ENCODE data around the gene PHEX. TPM values are rescaled to one million over a fixed set of nuclear protein-coding genes. Genes with fewer than 3 reads are reported as not detected.

PHEX gene
- polyA plus RNA-seq, 1 donor (not counting 4 experiments of a cell fraction or from before 2014, with no cell fraction given), result 0.80 TPM

DNA sequence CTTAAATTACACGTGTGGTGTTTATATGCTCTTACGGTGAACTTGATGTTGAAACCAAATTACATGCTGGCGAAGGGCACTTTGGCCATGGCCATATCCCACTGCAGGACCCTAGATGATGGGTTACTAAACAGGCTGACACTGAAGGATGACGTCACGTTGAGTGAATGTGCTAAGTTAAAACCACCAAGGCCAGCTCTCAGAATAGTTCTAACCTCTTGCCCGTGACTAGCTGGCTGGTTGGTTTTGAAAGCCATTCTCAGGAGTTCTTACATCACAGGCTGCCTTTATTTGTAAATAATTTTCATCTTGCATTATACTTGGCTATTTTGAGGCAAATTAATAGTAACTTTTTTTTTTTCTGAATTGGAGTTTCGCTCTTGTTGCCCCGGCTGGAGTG is 41.3 kb upstream of the PHEX start:
- Histone ChIP-seq H3K79me2 (ENCODE audit: control insufficient read depth, insufficient read depth, low read length) (no peaks in the 10 kb centered on the region), H3K4me2 (ENCODE audit: control insufficient read depth, extremely low read depth, insufficient read depth, low read depth, low read length) (no peak overlapping the region), H2AFZ (ENCODE audit: control insufficient read depth, low read length) (no peak overlapping the region), H3K9me1 (ENCODE audit: control insufficient read depth, extremely low read depth, insufficient read depth, low read length) (no peaks in the 10 kb centered on the region), H3K9ac (ENCODE audit: control insufficient read depth, extremely low read depth, insufficient read depth, low read length) (no peak overlapping the region), H3K27me3 (ENCODE audit: control insufficient read depth, extremely low read depth, insufficient read depth, low read length) (no peaks in the 10 kb centered on the region), H3K4me1 (ENCODE audit: control insufficient read depth, extremely low read depth, insufficient read depth, low read length) (no peaks in the 10 kb centered on the region), H3K9me3 (ENCODE audit: control insufficient read depth, low read depth, low read length) (no peaks in the 10 kb centered on the region), H3K36me3 (ENCODE audit: control insufficient read depth in 2 of 2, extremely low read depth in 1 of 2, insufficient read depth in 2 of 2, low read length in 2 of 2) (peaks cover 0 to 5% of the 10 kb centered on the region in 2 experiments), H3K4me3 (ENCODE audit: control insufficient read depth in 2 of 3, extremely low read depth in 1 of 3, insufficient read depth in 2 of 3, low read depth in 1 of 3, low read length in 3 of 3) (no peak overlapping the region), H4K20me1 (ENCODE audit: control insufficient read depth, extremely low read depth, insufficient read depth, low read length) (no peaks in the 10 kb centered on the region), H3K27ac (ENCODE audit: control insufficient read depth, insufficient read depth, low read length) (no peak overlapping the region)
- no peak for TF ChIP-seq EZH2 (IDR thresholded peaks at IDR 0.05; ENCODE audit: low read length)
- TF ChIP-seq, protein P1, sequence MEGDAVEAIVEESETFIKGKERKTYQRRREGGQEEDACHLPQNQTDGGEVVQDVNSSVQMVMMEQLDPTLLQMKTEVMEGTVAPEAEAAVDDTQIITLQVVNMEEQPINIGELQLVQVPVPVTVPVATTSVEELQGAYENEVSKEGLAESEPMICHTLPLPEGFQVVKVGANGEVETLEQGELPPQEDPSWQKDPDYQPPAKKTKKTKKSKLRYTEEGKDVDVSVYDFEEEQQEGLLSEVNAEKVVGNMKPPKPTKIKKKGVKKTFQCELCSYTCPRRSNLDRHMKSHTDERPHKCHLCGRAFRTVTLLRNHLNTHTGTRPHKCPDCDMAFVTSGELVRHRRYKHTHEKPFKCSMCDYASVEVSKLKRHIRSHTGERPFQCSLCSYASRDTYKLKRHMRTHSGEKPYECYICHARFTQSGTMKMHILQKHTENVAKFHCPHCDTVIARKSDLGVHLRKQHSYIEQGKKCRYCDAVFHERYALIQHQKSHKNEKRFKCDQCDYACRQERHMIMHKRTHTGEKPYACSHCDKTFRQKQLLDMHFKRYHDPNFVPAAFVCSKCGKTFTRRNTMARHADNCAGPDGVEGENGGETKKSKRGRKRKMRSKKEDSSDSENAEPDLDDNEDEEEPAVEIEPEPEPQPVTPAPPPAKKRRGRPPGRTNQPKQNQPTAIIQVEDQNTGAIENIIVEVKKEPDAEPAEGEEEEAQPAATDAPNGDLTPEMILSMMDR (optimal IDR thresholded peaks at IDR 0.05 in 1 of 3, IDR thresholded peaks at IDR 0.05 in 1 of 3, conservative IDR thresholded peaks at IDR 0.05 in 1 of 3; ENCODE audit: extremely low read depth in 1 of 3, insufficient read depth in 2 of 3, low read length in 3 of 3), result no peak
- dilution Hi-C loops (cut with MboI; ENCODE audit: extremely low pct_ligation_motif_present, low sequenced_read_pairs), result no loop called here
- DNase-seq (ENCODE audit: low read depth, low spot score) (no peak), FAIRE-seq (no peak)

DNA sequence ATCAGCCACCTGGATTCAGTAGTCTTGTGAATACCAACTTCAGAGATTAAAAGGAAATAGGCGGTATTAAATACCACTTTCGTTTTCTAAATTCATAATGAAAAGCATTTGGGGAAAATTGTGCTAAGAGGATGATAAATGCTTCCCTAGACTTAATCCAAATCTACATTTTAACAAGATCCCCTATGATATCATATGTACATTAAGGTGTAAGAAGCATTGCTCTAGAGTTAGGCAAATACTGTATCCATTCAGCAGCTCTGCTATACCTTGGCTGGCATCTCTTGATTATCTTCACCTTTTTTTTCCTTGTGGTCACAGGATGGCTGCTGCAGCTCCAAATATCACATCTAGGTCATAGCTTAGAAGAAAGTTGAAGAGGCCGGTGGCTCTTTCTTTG is 40.6 kb upstream of the PHEX start:
- H3K79me2 ChIP-seq (ENCODE audit: control insufficient read depth, insufficient read depth, low read length), result no peaks in the 10 kb centered on the region
- no peak overlapping the region for H2AFZ ChIP-seq (ENCODE audit: control insufficient read depth, low read length)
- no peaks in the 10 kb centered on the region for H3K9me3 ChIP-seq (ENCODE audit: control insufficient read depth, low read depth, low read length)
- DNase-seq (ENCODE audit: low read depth, low spot score) (no peak), FAIRE-seq (no peak)
- dilution Hi-C loops (cut with MboI; ENCODE audit: extremely low pct_ligation_motif_present, low sequenced_read_pairs), result no loop called here
- H3K9ac ChIP-seq (ENCODE audit: control insufficient read depth, extremely low read depth, insufficient read depth, low read length), result no peak overlapping the region
- H3K4me3 ChIP-seq (ENCODE audit: control insufficient read depth in 2 of 3, extremely low read depth in 1 of 3, insufficient read depth in 2 of 3, low read depth in 1 of 3, low read length in 3 of 3), result no peak overlapping the region
- no peaks in the 10 kb centered on the region for H4K20me1 ChIP-seq (ENCODE audit: control insufficient read depth, extremely low read depth, insufficient read depth, low read length)
- H3K27ac ChIP-seq (ENCODE audit: control insufficient read depth, insufficient read depth, low read length), result no peak overlapping the region
- peaks cover 0 to 5% of the 10 kb centered on the region in 2 experiments for H3K36me3 ChIP-seq (ENCODE audit: control insufficient read depth in 2 of 2, extremely low read depth in 1 of 2, insufficient read depth in 2 of 2, low read length in 2 of 2)
- no peaks in the 10 kb centered on the region for H3K9me1 ChIP-seq (ENCODE audit: control insufficient read depth, extremely low read depth, insufficient read depth, low read length)
- H3K4me2 ChIP-seq (ENCODE audit: control insufficient read depth, extremely low read depth, insufficient read depth, low read depth, low read length), result no peak overlapping the region
- no peaks in the 10 kb centered on the region for H3K27me3 ChIP-seq (ENCODE audit: control insufficient read depth, extremely low read depth, insufficient read depth, low read length)
- no peaks in the 10 kb centered on the region for H3K4me1 ChIP-seq (ENCODE audit: control insufficient read depth, extremely low read depth, insufficient read depth, low read length)
- no peak for TF ChIP-seq EZH2 (IDR thresholded peaks at IDR 0.05; ENCODE audit: low read length)
- TF ChIP-seq, protein P1 (optimal IDR thresholded peaks at IDR 0.05 in 1 of 3, IDR thresholded peaks at IDR 0.05 in 1 of 3, conservative IDR thresholded peaks at IDR 0.05 in 1 of 3; ENCODE audit: extremely low read depth in 1 of 3, insufficient read depth in 2 of 3, low read length in 3 of 3), result no peak
